Activated CD4-positive, alpha-beta T cell treated with anti-CD3 and anti-CD28 coated beads for 1 hour (primary cell): Measurements from ENCODE around the gene ZNF837.
A peak's percentile ranks its signal among the peaks of the same experiment; 100 is the strongest.
"Not testable (repeated sequence)": the region's sequence is repeated elsewhere in the genome, so short reads cannot be mapped to it uniquely, and the experiment has no call there.

ENCODE experiments used
- DNase-seq: peaks from one replicate; pipeline ENCODE4 v3.0.0-alpha.2; 2020

ZNF837 gene

DNA sequence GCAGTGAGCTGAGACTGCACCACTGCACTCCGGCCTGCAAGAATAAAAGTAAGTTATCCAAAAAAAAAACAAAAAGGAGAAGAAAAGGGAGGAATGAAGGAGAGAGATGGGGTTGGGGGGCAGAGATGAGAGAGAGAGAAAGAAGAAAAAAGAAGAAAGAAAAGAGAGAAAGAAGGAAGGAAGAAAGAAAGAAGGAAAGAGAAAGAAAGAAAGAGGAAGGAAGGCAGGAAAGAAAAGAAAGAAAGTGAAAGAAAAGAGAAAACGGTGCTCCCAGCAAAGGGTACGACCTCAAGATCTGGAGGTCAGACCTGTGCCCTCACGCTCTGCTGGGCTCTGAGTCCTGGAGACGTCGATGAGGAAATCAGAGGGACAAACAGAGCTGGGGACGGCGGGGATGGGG is 31.2 kb downstream of the ZNF837 start:
- DNase-seq, result no peak

GRCh38 chr19:58348080-58348479 is 32.8 kb downstream of the ZNF837 start:
- not testable (repeated sequence) for DNase-seq

- peak; percentile 52 for DNase-seq
These were observed 33.6 kb downstream of the ZNF837 start for GRCh38 chr19:58346961-58347929.

GRCh38 chr19:58345558-58345957 is 35.3 kb downstream of the ZNF837 start:
- DNase-seq, result no peak

DNA sequence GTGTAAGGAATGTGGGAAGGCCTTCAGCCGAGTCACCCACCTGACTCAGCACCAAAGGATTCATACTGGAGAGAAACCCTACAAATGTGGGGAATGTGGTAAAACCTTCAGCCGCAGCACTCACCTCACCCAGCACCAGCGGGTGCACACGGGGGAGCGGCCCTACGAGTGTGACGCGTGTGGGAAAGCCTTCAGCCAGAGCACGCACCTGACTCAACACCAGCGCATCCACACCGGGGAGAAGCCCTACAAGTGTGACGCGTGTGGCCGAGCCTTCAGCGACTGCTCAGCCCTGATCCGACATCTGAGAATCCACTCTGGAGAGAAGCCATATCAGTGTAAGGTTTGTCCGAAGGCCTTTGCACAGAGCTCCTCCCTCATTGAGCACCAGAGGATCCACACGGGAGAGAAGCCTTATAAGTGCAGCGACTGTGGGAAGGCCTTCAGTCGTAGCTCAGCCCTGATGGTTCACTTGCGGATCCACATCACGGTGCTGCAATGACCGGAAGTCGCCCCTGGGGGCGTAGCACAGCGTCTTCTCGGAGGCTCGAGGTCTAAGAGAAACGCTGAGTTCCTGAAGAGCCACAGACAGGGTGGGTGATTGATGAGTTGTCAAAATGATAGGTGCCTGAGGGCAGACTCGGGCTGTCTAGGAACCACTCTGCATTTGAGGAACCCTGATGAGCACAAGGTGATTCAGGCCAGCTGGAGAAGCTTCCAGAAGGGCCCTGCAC is 41.8 kb downstream of the ZNF837 start:
- DNase-seq, result no peak

- no peak for DNase-seq
These were observed 42.5 kb downstream of the ZNF837 start for GRCh38 chr19:58338336-58338735.

DNA sequence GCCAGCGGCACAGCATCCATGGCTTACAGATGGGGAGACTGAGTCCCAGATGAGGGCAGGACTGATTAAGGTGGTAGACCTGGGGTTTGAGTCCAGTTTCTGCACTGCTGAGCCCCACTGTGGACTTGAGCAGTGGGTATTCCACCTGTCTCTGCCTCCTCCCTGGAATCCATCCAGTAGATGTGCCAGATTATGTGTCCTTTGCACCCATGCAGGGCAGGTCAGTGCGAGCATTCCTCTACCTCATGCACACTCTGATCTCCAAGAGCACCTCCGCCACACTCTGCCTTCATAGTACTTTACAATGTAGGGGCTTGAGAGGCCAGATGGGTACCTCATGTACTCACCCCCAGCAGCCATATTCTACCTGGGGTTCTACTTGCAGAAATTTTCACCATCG is 44.0 kb downstream of the ZNF837 start:
- no peak for DNase-seq

DNA sequence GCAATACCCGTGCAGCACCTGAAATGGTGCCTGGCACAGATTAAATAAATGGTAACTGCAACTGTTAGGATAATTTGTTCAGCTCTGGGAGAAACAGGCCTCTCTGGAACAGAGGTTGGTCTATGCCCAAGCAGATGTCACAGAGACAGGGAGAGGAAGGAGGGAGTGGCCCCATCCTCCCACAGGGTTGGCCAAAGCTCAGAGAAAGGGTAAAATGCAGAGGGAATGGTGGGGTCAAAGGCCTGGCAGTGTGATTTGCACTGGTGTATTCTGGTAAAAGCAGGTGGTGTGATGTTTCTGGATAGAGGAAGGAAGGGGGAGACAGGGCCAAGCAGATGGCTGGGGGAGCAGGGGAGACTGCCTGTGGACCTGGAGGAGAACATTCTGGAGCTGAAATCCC is 44.6 kb downstream of the ZNF837 start:
- no peak for DNase-seq

GRCh38 chr19:58335630-58336029 is 45.2 kb downstream of the ZNF837 start:
- DNase-seq, result no peak

DNA sequence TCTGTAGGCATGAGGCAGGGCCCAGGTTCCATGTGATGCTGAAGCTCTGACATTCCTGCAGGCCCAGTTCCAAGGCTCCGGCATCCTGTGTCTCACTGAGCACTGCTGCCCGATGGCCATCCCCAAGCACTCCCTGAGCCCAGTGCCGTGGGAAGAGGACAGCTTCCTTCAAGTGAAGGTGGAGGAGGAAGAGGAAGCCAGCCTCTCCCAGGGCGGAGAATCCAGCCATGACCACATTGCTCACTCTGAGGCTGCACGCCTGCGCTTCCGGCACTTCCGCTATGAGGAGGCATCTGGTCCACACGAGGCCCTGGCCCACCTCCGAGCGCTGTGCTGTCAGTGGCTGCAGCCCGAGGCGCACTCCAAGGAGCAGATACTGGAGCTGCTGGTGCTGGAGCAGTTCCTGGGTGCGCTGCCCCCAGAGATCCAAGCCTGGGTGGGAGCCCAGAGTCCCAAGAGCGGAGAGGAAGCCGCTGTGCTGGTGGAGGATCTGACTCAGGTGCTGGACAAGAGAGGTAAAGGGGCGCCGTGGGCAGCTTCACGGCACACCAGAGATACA is 46.1 kb downstream of the ZNF837 start:
- no peak for DNase-seq

- no peak for DNase-seq
These were observed 48.1 kb downstream of the ZNF837 start for GRCh38 chr19:58332697-58333096.

DNA sequence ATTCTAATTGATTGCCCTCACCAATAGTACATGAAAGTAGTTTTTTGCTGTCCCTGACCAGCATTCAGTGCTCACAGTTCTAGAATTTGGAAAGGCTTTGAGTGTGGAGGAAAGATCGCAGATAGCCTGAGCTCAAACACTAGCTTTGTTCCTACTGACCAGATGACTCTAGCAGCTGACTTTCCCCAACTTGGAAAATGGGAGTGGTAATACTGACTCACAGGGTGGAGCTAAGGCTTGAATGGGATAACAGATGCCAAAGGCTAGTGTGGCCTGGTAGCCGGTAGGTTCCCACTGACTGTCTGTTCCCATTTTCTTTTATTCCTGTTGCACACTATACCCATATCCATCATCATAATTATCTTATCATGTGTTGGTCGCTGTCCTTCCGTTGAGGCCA is 50.4 kb downstream of the ZNF837 start:
- no peak for DNase-seq

GRCh38 chr19:58328999-58329398 is 51.8 kb downstream of the ZNF837 start:
- DNase-seq, result no peak

DNA sequence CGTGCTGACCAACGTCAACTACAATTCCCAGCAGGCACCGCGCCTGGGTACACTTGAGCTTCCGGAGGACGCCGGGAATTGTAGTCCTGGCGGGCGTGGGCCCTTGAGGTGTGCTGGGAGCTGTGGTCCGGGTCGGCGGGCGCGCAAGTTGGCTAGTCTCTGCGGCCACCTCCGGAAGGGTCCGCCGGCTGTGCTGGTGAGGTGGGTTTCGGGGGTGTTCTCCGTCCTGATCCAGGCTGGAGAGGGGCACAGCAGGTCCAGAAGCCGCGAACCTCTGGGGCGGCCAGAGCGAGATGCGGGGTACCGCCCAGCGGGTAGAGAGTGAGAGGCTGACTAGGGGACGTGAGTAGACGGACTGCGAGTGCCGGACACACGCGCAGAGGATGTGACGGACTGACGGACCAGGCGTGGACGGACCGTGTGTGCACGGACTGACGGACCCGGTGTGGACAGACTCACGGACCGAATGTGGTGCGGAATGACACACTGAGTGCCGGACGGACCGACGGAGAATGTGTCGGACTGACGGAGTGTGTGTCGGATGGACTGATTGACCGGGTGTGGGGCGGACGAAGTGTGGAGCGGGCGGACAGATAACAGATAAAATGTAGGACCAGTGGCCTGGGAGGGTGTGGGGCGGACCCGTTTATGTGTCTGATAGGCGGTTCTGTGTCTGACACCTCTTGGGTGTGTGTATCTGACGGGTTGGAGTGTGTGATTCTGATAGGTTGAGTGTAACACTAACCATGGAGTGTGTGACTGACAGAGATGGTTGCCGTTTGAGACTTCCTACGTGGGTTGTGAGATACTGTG is 53.7 kb downstream of the ZNF837 start, which contains the start of gene ZSCAN22:
TSS of gene ZSCAN22 (plus strand) at position 81 of the 813 bp plus-strand sequence. CDS start 7,809 bp downstream, outside the sequence.
- peak; percentile 81 for DNase-seq

DNA sequence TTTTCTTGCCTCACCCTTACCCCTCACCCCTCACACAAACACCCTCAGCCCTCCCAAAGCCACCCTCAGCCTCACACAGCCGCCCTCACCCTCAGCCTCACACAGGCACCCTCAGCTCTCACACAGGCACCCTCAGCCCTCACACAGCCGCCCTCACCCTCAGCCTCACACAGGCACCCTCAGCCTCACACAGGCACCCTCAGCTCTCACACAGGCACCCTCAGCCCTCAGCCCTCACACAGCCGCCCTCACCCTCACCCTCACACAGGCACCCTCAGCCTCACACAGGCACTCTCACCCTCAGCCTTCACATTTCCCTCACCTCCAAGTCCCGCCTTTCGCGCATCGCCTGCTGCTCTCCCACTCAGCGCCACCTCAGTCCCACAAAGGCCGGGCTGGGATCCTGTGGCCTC is 54.3 kb downstream of the ZNF837 start:
- no peak for DNase-seq

- DNase-seq, result no peak
These were observed 55.4 kb downstream of the ZNF837 start for GRCh38 chr19:58325311-58326022.

DNA sequence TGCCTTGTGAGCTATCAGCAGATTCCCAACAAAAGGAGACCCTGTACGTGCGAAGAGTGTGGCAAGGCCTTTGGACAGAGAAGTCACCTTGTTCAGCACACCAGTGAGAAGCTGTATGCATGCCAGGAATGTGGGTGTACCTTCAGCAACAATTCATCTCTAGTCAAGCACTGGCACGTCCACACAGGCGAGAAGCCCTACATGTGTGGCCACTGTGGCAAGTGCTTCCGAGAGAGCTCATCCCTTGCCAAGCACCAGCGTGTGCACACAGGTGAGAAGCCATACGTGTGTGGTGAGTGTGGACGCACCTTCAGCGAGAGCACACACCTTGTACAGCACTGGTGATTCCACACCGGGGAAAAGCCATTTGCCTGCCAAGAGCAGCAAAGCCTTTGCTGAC is 61.6 kb downstream of the ZNF837 start:
- no peak for DNase-seq

- DNase-seq, result no peak
These were observed 62.5 kb downstream of the ZNF837 start for GRCh38 chr19:58318297-58318696.
